Endothelial cell of umbilical vein (primary cell): Measurements from ENCODE around the gene GULP1.

ENCODE experiments used
- CTCF ChIP-seq, 2 donors: IDR thresholded peaks; 1 replicate in 1 of 2; 2 replicates in 1 of 2; pipeline ENCODE4 v1.5.1; 2011; ENCODE audit warnings: low read length in 2 of 2, mild to moderate bottlenecking in 2 of 2, moderate library complexity in 2 of 2, control low read depth in 1 of 2, inconsistent platforms in 1 of 2, low read depth in 1 of 2; ENCODE audit not compliant: insufficient read depth in 1 of 2; ENCODE audit errors: extremely low read depth in 1 of 2
- EZH2 ChIP-seq: IDR thresholded peaks from 2 replicates; pipeline ENCODE4 v1.6.1; 2012; ENCODE audit warnings: borderline replicate concordance, low read depth, mild to moderate bottlenecking, moderate library complexity, low read length, inconsistent platforms; ENCODE audit not compliant: severe bottlenecking
- JUN ChIP-seq: IDR thresholded peaks from 2 replicates; pipeline ENCODE4 v1.6.1; 2011; ENCODE audit warnings: borderline replicate concordance, low read depth; ENCODE audit not compliant: insufficient read length, insufficient read depth
- MAX ChIP-seq: IDR thresholded peaks from 2 replicates; pipeline ENCODE4 v1.6.1; 2011; ENCODE audit not compliant: insufficient read depth, insufficient read length
- MYC ChIP-seq: IDR thresholded peaks from one replicate; pipeline ENCODE4 v1.6.1; 2011; ENCODE audit warnings: mild to moderate bottlenecking, low read depth, low read length
- POLR2A ChIP-seq: IDR thresholded peaks from 2 replicates; pipeline ENCODE4 v1.6.1; 2012; ENCODE audit warnings: low read depth, mild to moderate bottlenecking, control low read depth, low read length
- POLR2AphosphoS5 ChIP-seq: IDR thresholded peaks from 2 replicates; pipeline ENCODE4 v1.6.1; 2012; ENCODE audit warnings: low read depth, mild to moderate bottlenecking, control low read depth, low read length, moderate library complexity; ENCODE audit not compliant: insufficient read depth

- TF ChIP-seq POLR2AphosphoS5 (no peak), POLR2A (no peak), CTCF (IDR thresholded peaks at IDR 0.05; ENCODE audit: extremely low read depth in 1 of 2, insufficient read depth in 1 of 2, low read depth in 1 of 2, low read length in 2 of 2) (no peak), MAX (no peak), EZH2 (no peak), MYC (no peak), JUN (no peak)
These were observed 61.6 kb downstream of the GULP1 start for GRCh38 chr2:188353282-188353681.
